ENCODE results near the gene GPX3.

Gene GPX3

DNA sequence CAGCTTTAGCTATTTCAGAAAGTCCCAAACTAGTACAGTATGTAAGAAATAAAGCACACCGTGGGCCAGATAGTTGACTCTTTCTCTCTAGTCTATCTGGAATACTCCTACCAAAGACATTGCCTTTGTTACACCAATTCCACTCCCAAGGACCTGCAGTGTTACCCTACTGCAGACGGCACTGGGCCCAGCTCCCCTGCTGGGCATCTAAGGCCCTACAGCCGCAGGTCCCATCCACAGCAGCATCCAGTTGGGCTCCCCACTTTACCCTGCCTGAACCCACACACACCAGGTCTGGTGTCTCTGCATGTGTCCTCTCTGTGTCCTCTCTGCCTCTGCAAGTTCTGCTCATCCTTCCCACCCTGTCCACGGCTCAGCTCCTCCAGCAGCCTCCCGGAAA, 37.9 kb downstream of the GPX3 start:
- ChIA-PET POLR2A (no interaction called here), CTCF (interaction anchor here (0.5 to 0.9 kb wide), 2 partner anchors 9 to 501 kb away, joined by 3 to 6 read pairs; no protein-coding TSS in a partner anchor)
- DNase-seq (ENCODE audit: extremely low spot score) = no peak

DNA sequence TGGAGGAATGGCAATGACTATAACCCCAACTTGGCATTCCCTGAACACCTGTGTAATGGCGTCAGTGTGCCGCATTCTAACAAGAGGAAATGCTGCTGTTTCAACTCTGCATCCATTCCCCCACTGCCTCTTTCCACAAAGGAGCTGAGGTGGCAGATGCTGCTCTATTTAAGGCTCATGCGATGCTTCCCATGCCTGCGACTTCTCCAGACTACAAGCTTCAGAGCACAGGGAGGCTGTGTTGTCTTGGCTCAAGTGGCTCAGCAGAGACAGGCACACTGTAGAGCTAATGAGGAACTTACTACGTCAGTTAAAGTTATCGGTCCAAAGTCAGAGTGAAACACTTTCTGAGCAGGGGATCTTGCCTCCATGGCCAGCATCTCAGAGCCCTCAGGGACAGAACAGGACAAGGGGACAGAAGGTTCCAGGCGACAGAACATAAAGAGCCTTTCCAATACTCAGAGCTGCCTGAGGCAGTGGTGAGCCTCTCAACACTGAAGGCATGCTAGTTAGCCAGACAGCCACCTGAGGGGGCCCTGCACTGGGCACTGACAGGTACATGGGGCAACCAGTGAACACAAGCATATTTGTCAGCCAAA, 38.6 kb downstream of the GPX3 start:
- no peak for DNase-seq (ENCODE audit: extremely low spot score)
- no peak for TF ChIP-seq ZNF384 (IDR thresholded peaks at IDR 0.05)
- no peak for TF ChIP-seq LEF1 (IDR thresholded peaks at IDR 0.05; ENCODE audit: borderline replicate concordance)
- no peak for TF ChIP-seq HDGF (IDR thresholded peaks at IDR 0.05; ENCODE audit: borderline replicate concordance)
- no peak for TF ChIP-seq FOXM1 (IDR thresholded peaks at IDR 0.05; ENCODE audit: borderline replicate concordance)
- no peak for TF ChIP-seq TARDBP (IDR thresholded peaks at IDR 0.05)
- TF ChIP-seq NFRKB (IDR thresholded peaks at IDR 0.05) = no peak
- no peak for TF ChIP-seq SUZ12 (IDR thresholded peaks at IDR 0.05)
- TF ChIP-seq SP1 (IDR thresholded peaks at IDR 0.05) = no peak
- no peak for TF ChIP-seq CTBP1 (IDR thresholded peaks at IDR 0.05; ENCODE audit: borderline replicate concordance)
- TF ChIP-seq ARNT (IDR thresholded peaks at IDR 0.05) = no peak
- ChIA-PET POLR2A (no interaction called here), CTCF (interaction anchor here (0.5 to 0.9 kb wide), 2 partner anchors 10 to 501 kb away, joined by 3 to 6 read pairs; no protein-coding TSS in a partner anchor)

More for the DNA sequence above, 37.9 kb downstream of the GPX3 start:
- TF ChIP-seq, protein P1, sequence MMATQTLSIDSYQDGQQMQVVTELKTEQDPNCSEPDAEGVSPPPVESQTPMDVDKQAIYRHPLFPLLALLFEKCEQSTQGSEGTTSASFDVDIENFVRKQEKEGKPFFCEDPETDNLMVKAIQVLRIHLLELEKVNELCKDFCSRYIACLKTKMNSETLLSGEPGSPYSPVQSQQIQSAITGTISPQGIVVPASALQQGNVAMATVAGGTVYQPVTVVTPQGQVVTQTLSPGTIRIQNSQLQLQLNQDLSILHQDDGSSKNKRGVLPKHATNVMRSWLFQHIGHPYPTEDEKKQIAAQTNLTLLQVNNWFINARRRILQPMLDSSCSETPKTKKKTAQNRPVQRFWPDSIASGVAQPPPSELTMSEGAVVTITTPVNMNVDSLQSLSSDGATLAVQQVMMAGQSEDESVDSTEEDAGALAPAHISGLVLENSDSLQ (IDR thresholded peaks at IDR 0.05) = no peak
- no peak for TF ChIP-seq FOXA1 (IDR thresholded peaks at IDR 0.05)
- no peak for TF ChIP-seq SP1 (IDR thresholded peaks at IDR 0.05)
- no peak for TF ChIP-seq ARNT (IDR thresholded peaks at IDR 0.05)
- TF ChIP-seq ELF4 (IDR thresholded peaks at IDR 0.05) = no peak
- no peak for TF ChIP-seq TARDBP (IDR thresholded peaks at IDR 0.05)
- no peak for TF ChIP-seq L3MBTL2 (conservative IDR thresholded peaks at IDR 0.05)
- TF ChIP-seq NFRKB (IDR thresholded peaks at IDR 0.05) = no peak
- TF ChIP-seq SUZ12 (IDR thresholded peaks at IDR 0.05) = no peak
- TF ChIP-seq ZNF384 (IDR thresholded peaks at IDR 0.05) = no peak
- TF ChIP-seq LEF1 (IDR thresholded peaks at IDR 0.05; ENCODE audit: borderline replicate concordance) = no peak
- no peak for TF ChIP-seq FOXK2 (IDR thresholded peaks at IDR 0.05)
- no peak for TF ChIP-seq CTBP1 (IDR thresholded peaks at IDR 0.05; ENCODE audit: borderline replicate concordance)
- no peak for TF ChIP-seq HDGF (IDR thresholded peaks at IDR 0.05; ENCODE audit: borderline replicate concordance)
- no peak for TF ChIP-seq FOXM1 (IDR thresholded peaks at IDR 0.05; ENCODE audit: borderline replicate concordance)
- TF ChIP-seq BHLHE40 (IDR thresholded peaks at IDR 0.05; ENCODE audit: borderline replicate concordance) = no peak

DNA sequence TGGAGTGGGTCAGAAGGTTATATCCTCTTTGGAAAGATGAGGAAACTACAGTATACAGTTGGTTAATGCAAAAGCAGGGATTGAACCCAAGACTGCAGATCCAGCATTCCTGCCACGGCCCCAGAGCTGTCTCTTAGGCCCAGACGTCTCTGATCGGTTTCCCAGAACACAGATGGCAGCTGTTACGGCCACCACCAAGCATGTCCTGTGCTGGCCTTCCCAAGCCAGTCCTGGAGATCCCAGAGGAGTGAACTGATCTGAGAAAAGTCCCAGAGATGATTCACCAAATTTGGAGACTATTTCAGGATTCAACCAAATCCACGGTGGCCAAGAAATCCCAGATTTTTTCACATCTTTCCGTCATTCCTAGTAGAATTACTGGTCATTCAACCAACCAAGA, 40.4 kb downstream of the GPX3 start:
- DNase-seq (ENCODE audit: extremely low spot score) = no peak
- CTCF ChIA-PET = interaction anchor here (0.6 kb wide), 1 partner anchor 15 kb away, joined by 3 read pairs; no protein-coding TSS in a partner anchor
- no peak for TF ChIP-seq CTBP1 (IDR thresholded peaks at IDR 0.05; ENCODE audit: borderline replicate concordance)
- TF ChIP-seq FOXA1 (IDR thresholded peaks at IDR 0.05) = no peak
- TF ChIP-seq, protein P1 (IDR thresholded peaks at IDR 0.05) = no peak
- POLR2A ChIA-PET = no interaction called here

DNA sequence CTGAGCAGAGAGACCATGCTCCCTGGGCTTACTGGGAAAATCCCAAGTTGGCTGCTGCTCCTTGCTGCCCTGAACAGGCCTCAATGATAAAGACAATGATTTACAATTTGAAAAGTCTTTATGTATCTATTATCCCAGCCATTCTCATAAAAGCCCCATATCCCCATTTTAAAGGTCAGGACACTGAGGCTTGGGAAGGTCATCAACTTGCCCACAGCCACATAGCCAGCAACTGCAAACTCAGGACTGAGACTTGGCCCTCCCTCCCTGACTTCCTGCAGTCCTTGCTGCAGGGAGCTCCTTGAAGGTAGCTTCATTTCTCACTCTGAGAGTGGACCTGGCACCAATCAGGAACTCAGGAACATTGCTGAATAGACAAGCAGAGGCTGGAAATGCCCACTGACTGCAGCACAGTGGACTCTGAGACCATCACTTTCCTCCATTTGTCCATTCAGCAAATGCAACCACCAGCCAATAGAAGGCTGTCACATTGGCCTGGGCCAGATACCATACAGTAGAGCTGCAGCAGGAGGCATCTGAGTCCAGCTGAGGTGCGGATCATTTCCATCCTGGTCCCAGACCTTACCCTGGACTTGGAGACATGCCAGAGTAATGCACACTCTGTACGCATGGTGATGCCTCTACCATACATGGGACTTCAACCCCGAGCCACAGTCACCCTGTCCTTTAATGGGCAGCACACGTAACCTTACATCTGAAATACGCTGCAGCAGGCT, 42.2 kb downstream of the GPX3 start:
- ChIA-PET CTCF (interaction anchor here (2.2 kb wide), 1 partner anchor 11 kb away, joined by 6 read pairs; no protein-coding TSS in a partner anchor), POLR2A (interaction anchor here (1.7 kb wide), 1 partner anchor 19 kb away, joined by 3 read pairs; no protein-coding TSS in a partner anchor)
- DNase-seq (ENCODE audit: extremely low spot score) = no peak
- TF ChIP-seq HDGF (IDR thresholded peaks at IDR 0.05; ENCODE audit: borderline replicate concordance) (no peak), ARNT (IDR thresholded peaks at IDR 0.05) (no peak), FOXK2 (IDR thresholded peaks at IDR 0.05) (no peak), ELF4 (IDR thresholded peaks at IDR 0.05) (no peak), NFRKB (IDR thresholded peaks at IDR 0.05) (no peak), FOXM1 (IDR thresholded peaks at IDR 0.05; ENCODE audit: borderline replicate concordance) (no peak)

DNA sequence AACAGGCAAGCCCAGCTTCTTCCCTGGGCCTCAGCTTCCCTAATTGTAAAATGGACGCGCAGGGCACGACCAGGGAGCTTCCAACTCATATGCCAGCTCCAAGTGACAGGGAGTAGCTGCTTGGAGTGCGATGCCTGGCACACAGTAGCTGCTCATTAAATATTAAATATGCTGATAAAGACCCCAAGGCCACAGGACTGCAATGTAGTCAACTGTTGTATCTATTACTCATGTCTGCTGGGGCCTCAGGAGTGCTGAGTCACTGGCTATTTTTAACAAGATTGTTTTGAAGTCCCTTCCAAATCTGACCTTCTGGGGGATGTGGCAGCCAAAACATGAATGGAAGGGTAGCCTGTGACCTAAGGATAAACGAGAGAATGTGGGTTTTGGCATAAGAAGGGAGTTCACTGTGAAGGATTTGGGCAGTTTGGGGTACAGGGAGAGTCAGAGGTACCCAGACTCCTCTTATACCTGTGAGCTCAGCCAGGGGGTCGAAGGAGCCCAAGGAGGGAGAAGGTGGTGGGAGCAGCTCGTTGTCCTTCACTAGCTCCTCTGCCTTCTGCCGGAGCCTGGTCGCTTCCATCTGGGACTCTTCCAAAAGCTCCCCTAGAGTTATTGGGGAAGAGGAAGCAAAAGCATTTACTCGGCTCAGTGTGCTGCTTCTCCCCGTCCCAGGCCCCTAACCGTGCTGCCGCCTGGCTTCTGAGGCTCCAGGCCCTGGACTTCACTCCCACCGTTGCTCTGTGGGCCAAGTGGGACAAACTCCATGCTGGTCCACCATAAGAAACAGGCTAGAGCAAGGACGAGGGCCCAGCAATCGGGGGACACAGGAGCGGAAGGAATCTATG, 43.0 kb downstream of the GPX3 start:
- no peak for DNase-seq (ENCODE audit: extremely low spot score)
- ChIA-PET POLR2A (interaction anchor here (1.7 kb wide), 1 partner anchor 18 kb away, joined by 3 read pairs; no protein-coding TSS in a partner anchor), CTCF (interaction anchor here (1.0 to 2.2 kb wide), 2 partner anchors 12 to 15 kb away, joined by 3 to 6 read pairs; no protein-coding TSS in a partner anchor)
- TF ChIP-seq BHLHE40 (IDR thresholded peaks at IDR 0.05; ENCODE audit: borderline replicate concordance) (no peak), L3MBTL2 (conservative IDR thresholded peaks at IDR 0.05) (no peak), SUZ12 (IDR thresholded peaks at IDR 0.05) (no peak), FOXA1 (IDR thresholded peaks at IDR 0.05) (no peak), CTBP1 (IDR thresholded peaks at IDR 0.05; ENCODE audit: borderline replicate concordance) (no peak), ARNT (IDR thresholded peaks at IDR 0.05) (no peak), NFRKB (IDR thresholded peaks at IDR 0.05) (no peak), TARDBP (IDR thresholded peaks at IDR 0.05) (no peak), FOXK2 (IDR thresholded peaks at IDR 0.05) (no peak), ZNF384 (IDR thresholded peaks at IDR 0.05) (no peak), ELF4 (IDR thresholded peaks at IDR 0.05) (no peak)
- TF ChIP-seq, protein P1 (IDR thresholded peaks at IDR 0.05) = no peak
